ENCODE measurements around the gene GNPTG. TPM values are rescaled to one million over a fixed set of nuclear protein-coding genes. Genes with fewer than 3 reads are reported as not detected.

The GNPTG gene
- total and polyA plus RNA-seq, 9 of the 15 experiments (the other 6 are each of a cell fraction or from before 2014, with no cell fraction given), result 0.69 to 33.3 (median 13.6) TPM

DNA sequence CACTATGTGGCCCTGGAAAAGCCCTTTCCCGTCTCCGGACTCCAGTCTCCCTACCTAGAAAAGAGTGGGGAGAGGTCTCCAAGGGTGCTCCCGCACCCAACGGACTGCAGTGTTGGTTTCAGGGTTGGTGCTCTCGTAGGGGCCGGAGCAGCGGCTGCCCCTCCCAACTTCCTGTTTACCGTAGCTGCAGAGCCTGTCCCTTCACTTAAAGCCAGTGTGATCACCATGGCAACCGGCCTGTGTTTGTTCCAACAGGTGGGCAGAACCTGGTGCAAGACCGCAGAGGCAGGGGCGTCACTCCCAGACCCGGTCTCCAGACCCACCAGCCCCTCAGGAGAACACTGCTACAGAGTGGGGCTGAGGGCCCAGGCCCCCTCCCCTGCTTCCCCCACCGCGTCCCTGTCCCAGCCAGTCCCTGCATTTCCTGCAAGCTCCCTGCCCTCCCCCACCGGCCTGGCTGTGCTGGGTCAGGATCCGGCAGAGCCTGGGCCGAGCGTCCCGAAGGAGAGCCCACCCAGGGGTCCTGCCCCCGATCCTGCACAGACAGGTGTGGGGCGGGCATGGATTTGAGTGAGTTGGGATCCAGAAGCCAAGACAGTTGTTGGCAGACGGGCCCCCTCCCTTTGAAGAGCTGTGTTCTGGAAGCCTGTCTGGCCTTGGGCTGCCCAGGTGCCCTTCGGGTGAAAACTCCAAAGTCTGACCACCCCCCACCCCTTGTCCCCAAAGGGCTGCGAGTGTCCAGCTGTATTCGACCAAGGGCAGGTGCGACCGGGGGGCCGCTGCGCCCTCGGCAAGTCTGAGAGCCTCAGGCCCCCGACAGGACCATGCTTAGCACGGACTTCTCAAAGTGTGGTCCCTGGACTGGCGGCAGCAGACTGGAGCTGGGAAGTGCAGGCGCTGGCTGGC, 19.8 kb upstream of the GNPTG start (continued):
- TF ChIP-seq, protein P1, sequence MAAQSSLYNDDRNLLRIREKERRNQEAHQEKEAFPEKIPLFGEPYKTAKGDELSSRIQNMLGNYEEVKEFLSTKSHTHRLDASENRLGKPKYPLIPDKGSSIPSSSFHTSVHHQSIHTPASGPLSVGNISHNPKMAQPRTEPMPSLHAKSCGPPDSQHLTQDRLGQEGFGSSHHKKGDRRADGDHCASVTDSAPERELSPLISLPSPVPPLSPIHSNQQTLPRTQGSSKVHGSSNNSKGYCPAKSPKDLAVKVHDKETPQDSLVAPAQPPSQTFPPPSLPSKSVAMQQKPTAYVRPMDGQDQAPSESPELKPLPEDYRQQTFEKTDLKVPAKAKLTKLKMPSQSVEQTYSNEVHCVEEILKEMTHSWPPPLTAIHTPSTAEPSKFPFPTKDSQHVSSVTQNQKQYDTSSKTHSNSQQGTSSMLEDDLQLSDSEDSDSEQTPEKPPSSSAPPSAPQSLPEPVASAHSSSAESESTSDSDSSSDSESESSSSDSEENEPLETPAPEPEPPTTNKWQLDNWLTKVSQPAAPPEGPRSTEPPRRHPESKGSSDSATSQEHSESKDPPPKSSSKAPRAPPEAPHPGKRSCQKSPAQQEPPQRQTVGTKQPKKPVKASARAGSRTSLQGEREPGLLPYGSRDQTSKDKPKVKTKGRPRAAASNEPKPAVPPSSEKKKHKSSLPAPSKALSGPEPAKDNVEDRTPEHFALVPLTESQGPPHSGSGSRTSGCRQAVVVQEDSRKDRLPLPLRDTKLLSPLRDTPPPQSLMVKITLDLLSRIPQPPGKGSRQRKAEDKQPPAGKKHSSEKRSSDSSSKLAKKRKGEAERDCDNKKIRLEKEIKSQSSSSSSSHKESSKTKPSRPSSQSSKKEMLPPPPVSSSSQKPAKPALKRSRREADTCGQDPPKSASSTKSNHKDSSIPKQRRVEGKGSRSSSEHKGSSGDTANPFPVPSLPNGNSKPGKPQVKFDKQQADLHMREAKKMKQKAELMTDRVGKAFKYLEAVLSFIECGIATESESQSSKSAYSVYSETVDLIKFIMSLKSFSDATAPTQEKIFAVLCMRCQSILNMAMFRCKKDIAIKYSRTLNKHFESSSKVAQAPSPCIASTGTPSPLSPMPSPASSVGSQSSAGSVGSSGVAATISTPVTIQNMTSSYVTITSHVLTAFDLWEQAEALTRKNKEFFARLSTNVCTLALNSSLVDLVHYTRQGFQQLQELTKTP (IDR thresholded peaks at IDR 0.05; ENCODE audit: low read depth in 1 of 2, partially characterized antibody in 2 of 2), result no peak
- TF ChIP-seq EHMT2 (IDR thresholded peaks at IDR 0.05) (no peak), ZNF696 (CRISPR knock-in tag; conservative IDR thresholded peaks at IDR 0.05) (no peak), HDGF (IDR thresholded peaks at IDR 0.05) (no peak), ZFP1 (CRISPR knock-in tag; IDR thresholded peaks at IDR 0.05) (no peak), FOXJ2 (tag; IDR thresholded peaks at IDR 0.05) (peak; percentile 96), GATAD2B (IDR thresholded peaks at IDR 0.05; ENCODE audit: borderline replicate concordance) (peak; percentile 64; the same call in 1 of the 2 replicates), SAFB2 (IDR thresholded peaks at IDR 0.05; ENCODE audit: borderline replicate concordance, low read depth, low read length, severe bottlenecking) (no peak), HDAC8 (tag; IDR thresholded peaks at IDR 0.05) (no peak), ZNF431 (CRISPR knock-in tag; IDR thresholded peaks at IDR 0.05) (no peak), ZNF75A (CRISPR knock-in tag; IDR thresholded peaks at IDR 0.05) (no peak), YY1 (IDR thresholded peaks at IDR 0.05; ENCODE audit: borderline replicate concordance in 1 of 3, control insufficient read depth in 1 of 3, extremely low read depth in 1 of 3, insufficient read depth in 3 of 3, insufficient read length in 1 of 3, insufficient replicate concordance in 2 of 3, low read depth in 1 of 3, low read length in 2 of 3) (no peak), RFX1 (IDR thresholded peaks at IDR 0.05) (peak; percentile 99), ZNF143 (CRISPR knock-in tag; IDR thresholded peaks at IDR 0.05) (no peak), CSDE1 (IDR thresholded peaks at IDR 0.05) (peak in 1 of 2 experiments; percentile 84; a peak in 2 of 4 replicates)
- TF ChIP-seq, protein P2, sequence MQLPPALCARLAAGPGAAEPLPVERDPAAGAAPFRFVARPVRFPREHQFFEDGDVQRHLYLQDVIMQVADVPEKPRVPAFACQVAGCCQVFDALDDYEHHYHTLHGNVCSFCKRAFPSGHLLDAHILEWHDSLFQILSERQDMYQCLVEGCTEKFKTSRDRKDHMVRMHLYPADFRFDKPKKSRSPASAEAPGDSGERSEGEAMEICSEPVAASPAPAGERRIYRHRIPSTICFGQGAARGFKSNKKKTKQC (CRISPR knock-in tag; IDR thresholded peaks at IDR 0.05), result no peak
- TF ChIP-seq, protein P3, sequence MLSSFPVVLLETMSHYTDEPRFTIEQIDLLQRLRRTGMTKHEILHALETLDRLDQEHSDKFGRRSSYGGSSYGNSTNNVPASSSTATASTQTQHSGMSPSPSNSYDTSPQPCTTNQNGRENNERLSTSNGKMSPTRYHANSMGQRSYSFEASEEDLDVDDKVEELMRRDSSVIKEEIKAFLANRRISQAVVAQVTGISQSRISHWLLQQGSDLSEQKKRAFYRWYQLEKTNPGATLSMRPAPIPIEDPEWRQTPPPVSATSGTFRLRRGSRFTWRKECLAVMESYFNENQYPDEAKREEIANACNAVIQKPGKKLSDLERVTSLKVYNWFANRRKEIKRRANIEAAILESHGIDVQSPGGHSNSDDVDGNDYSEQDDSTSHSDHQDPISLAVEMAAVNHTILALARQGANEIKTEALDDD (IDR thresholded peaks at IDR 0.05), result no peak
- TF ChIP-seq, protein P4, sequence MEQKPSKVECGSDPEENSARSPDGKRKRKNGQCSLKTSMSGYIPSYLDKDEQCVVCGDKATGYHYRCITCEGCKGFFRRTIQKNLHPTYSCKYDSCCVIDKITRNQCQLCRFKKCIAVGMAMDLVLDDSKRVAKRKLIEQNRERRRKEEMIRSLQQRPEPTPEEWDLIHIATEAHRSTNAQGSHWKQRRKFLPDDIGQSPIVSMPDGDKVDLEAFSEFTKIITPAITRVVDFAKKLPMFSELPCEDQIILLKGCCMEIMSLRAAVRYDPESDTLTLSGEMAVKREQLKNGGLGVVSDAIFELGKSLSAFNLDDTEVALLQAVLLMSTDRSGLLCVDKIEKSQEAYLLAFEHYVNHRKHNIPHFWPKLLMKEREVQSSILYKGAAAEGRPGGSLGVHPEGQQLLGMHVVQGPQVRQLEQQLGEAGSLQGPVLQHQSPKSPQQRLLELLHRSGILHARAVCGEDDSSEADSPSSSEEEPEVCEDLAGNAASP (IDR thresholded peaks at IDR 0.05), result no peak
- TF ChIP-seq, protein P5, sequence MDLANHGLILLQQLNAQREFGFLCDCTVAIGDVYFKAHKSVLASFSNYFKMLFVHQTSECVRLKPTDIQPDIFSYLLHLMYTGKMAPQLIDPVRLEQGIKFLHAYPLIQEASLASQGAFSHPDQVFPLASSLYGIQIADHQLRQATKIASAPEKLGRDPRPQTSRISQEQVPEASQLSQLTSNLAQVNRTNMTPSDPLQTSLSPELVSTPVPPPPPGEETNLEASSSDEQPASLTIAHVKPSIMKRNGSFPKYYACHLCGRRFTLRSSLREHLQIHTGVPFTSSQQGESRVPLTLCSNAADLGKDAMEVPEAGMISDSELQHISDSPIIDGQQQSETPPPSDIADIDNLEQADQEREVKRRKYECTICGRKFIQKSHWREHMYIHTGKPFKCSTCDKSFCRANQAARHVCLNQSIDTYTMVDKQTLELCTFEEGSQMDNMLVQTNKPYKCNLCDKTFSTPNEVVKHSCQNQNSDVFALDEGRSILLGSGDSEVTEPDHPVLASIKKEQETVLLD (IDR thresholded peaks at IDR 0.05), result no peak
